GM23338 (cell line): ENCODE results near the gene RNF166. TPM values are rescaled to one million over a fixed set of nuclear protein-coding genes. Genes with fewer than 3 reads are reported as not detected.

Source experiments
- ATAC-seq: fragments of 200-7000 bp; cut with Tn5 transposase; 3 replicates; pipeline ENCODE4 v1.9.1; 2020
- DNase-seq: peaks from one replicate; pipeline ENCODE4 v3.0.0-alpha.2; 2015; ENCODE audit warnings: low spot score
- H2AFZ ChIP-seq: fragments of 200-600 bp; sonication (generic); 2 replicates; pipeline ENCODE4 v1.8.0; 2016; ENCODE audit warnings: antibody characterized with exemption, mild to moderate bottlenecking, moderate library complexity
- H3F3A ChIP-seq: fragments of 200-600 bp; sonication (generic); replicated peaks from 2 replicates; pipeline ENCODE4 v1.8.0; 2017; ENCODE audit warnings: antibody characterized with exemption, mixed run types, low read depth
- H3K27ac ChIP-seq: fragments of 200-600 bp; sonication (generic); 2 replicates; pipeline ENCODE4 v1.6.1; 2016; ENCODE audit warnings: low read depth
- H3K27me3 ChIP-seq: fragments of 200-600 bp; sonication (generic); 2 replicates; pipeline ENCODE4 v1.8.0; 2016; ENCODE audit warnings: mild to moderate bottlenecking, mixed run types, moderate library complexity; ENCODE audit not compliant: insufficient read depth
- H3K36me3 ChIP-seq: fragments of 200-600 bp; sonication (generic); 2 replicates; pipeline ENCODE4 v1.8.0; 2016; ENCODE audit warnings: mild to moderate bottlenecking; ENCODE audit not compliant: insufficient read depth
- H3K4me1 ChIP-seq: fragments of 200-600 bp; sonication (generic); 2 replicates; pipeline ENCODE4 v1.8.0; 2016; ENCODE audit warnings: mild to moderate bottlenecking, moderate library complexity; ENCODE audit not compliant: insufficient read depth
- H3K4me2 ChIP-seq: fragments of 200-600 bp; sonication (generic); 2 replicates; pipeline ENCODE4 v1.7.1; 2017; ENCODE audit warnings: mixed run types
- H3K4me3 ChIP-seq: fragments of 200-600 bp; sonication (generic); 2 replicates; pipeline ENCODE4 v1.6.1; 2016; ENCODE audit warnings: mixed run types
- H3K79me2 ChIP-seq: fragments of 200-600 bp; sonication (generic); replicated peaks from 2 replicates; pipeline ENCODE4 v1.8.0; 2017; ENCODE audit warnings: mild to moderate bottlenecking; ENCODE audit not compliant: insufficient read depth
- H3K9me2 ChIP-seq: fragments of 200-600 bp; sonication (generic); 2 replicates; pipeline ENCODE4 v1.8.0; 2017; ENCODE audit not compliant: insufficient read depth
- H4K20me1 ChIP-seq: fragments of 200-600 bp; sonication (generic); replicated peaks from 2 replicates; pipeline ENCODE4 v1.8.0; 2017; ENCODE audit warnings: mild to moderate bottlenecking; ENCODE audit not compliant: insufficient read depth
- H3K27ac Mint-ChIP-seq: 2 replicates; pipeline ENCODE4 v1.8.0; 2020; ENCODE audit warnings: inconsistent platforms, mild to moderate bottlenecking, moderate library complexity, mixed read lengths
- H3K27me3 Mint-ChIP-seq: 3 replicates; pipeline ENCODE4 v1.8.0; 2022; ENCODE audit warnings: low read depth, mild to moderate bottlenecking, moderate library complexity, mixed read lengths, inconsistent platforms; ENCODE audit not compliant: insufficient read depth, poor library complexity
- H3K36me3 Mint-ChIP-seq: 3 replicates; pipeline ENCODE4 v1.8.0; 2021; ENCODE audit warnings: low read depth, mild to moderate bottlenecking, inconsistent platforms, moderate library complexity, mixed read lengths
- H3K4me1 Mint-ChIP-seq: 3 replicates; pipeline ENCODE4 v1.8.0; 2020; ENCODE audit warnings: mild to moderate bottlenecking, inconsistent platforms, mixed read lengths
- H3K4me3 Mint-ChIP-seq: 3 replicates; pipeline ENCODE4 v1.8.0; 2021; ENCODE audit warnings: moderate library complexity, mild to moderate bottlenecking, inconsistent platforms, mixed read lengths
- H3K9me3 Mint-ChIP-seq: 3 replicates; pipeline ENCODE4 v1.8.0; 2020; ENCODE audit warnings: moderate library complexity, mild to moderate bottlenecking, inconsistent platforms, mixed read lengths
- CREB1 ChIP-seq: fragments of 250-450 bp; sonication (Bioruptor Pico); IDR thresholded peaks from 2 replicates; pipeline ENCODE4 v1.5.0; 2020; ENCODE audit warnings: low read depth, mild to moderate bottlenecking, moderate library complexity
- EZH2 ChIP-seq: fragments of 200-600 bp; sonication (generic); IDR thresholded peaks from one replicate; pipeline ENCODE4 v1.8.0; 2017; ENCODE audit warnings: antibody characterized with exemption, mild to moderate bottlenecking, low read depth; ENCODE audit not compliant: unreplicated experiment
- EZH2phosphoT487 ChIP-seq: fragments of 200-600 bp; sonication (generic); IDR thresholded peaks from one replicate; pipeline ENCODE4 v1.8.1; 2018; ENCODE audit warnings: antibody characterized with exemption; ENCODE audit not compliant: unreplicated experiment
- JUNB ChIP-seq: IDR thresholded peaks from one replicate; pipeline ENCODE4 v1.6.1; 2016; ENCODE audit warnings: antibody characterized with exemption; ENCODE audit not compliant: unreplicated experiment
- NANOG ChIP-seq: IDR thresholded peaks from 2 replicates; pipeline ENCODE4 v1.6.1; 2016; ENCODE audit warnings: antibody characterized with exemption, borderline replicate concordance
- POLR2AphosphoS5 ChIP-seq: IDR thresholded peaks from 2 replicates; pipeline ENCODE4 v1.6.1; 2016; ENCODE audit warnings: antibody characterized with exemption, low read depth
- STAT1 ChIP-seq: IDR thresholded peaks from one replicate; pipeline ENCODE4 v1.6.1; 2016; ENCODE audit warnings: antibody characterized with exemption; ENCODE audit not compliant: unreplicated experiment
- ZNF114 ChIP-seq: fragments of 250-450 bp; sonication (Bioruptor Pico); IDR thresholded peaks from 2 replicates; pipeline ENCODE4 v1.5.0; 2020; ENCODE audit warnings: mild to moderate bottlenecking, moderate library complexity
- ZNF331 ChIP-seq: fragments of 250-450 bp; sonication (Bioruptor Pico); IDR thresholded peaks from 2 replicates; pipeline ENCODE4 v1.5.0; 2020; ENCODE audit warnings: low read depth, mild to moderate bottlenecking, moderate library complexity
- polyA plus RNA-seq: library from polyadenylated mRNA; unstranded; fragments of >200 nt; fragmentation: Nextera tagmentation; extraction: Ambion mirVana; gene quantifications from 2 replicates; pipeline ENCODE4 v1.2.1, GENCODE V29; 2016
- total RNA-seq: library from RNA; depleted of rRNA; stranded (reverse); fragments of >200 nt; shearing (Covaris generic); gene quantifications from 2 replicates; pipeline ENCODE4 v1.2.3, GENCODE V29; 2014
- TF ChIP-seq, protein P1 (sequence below): IDR thresholded peaks from one replicate; pipeline ENCODE4 v1.6.1; 2018; ENCODE audit warnings: antibody characterized with exemption; ENCODE audit not compliant: unreplicated experiment
- TF ChIP-seq, protein P2 (sequence below): IDR thresholded peaks from 2 replicates; pipeline ENCODE4 v1.6.1; 2016; ENCODE audit warnings: antibody characterized with exemption
- TF ChIP-seq, protein P3 (sequence below), 2 experiments: fragments of 200-600 bp in 1 of 2; sonication (generic) in 1 of 2; conservative IDR thresholded peaks; 2 replicates each; pipeline versions ENCODE4 v1.5.1 to v1.6.1; 2016 to 2017; ENCODE audit warnings: antibody characterized with exemption in 2 of 2, low read depth in 2 of 2, mild to moderate bottlenecking in 2 of 2, moderate library complexity in 1 of 2
- TF ChIP-seq, protein P4 (sequence below): fragments of 250-450 bp; sonication (Bioruptor Pico); IDR thresholded peaks from 2 replicates; pipeline ENCODE4 v1.5.0; 2020; ENCODE audit warnings: mild to moderate bottlenecking, moderate library complexity

The RNF166 gene
- total and polyA plus RNA-seq, 2 experiments from 2014 or later: 24.9 to 43.4 TPM

DNA sequence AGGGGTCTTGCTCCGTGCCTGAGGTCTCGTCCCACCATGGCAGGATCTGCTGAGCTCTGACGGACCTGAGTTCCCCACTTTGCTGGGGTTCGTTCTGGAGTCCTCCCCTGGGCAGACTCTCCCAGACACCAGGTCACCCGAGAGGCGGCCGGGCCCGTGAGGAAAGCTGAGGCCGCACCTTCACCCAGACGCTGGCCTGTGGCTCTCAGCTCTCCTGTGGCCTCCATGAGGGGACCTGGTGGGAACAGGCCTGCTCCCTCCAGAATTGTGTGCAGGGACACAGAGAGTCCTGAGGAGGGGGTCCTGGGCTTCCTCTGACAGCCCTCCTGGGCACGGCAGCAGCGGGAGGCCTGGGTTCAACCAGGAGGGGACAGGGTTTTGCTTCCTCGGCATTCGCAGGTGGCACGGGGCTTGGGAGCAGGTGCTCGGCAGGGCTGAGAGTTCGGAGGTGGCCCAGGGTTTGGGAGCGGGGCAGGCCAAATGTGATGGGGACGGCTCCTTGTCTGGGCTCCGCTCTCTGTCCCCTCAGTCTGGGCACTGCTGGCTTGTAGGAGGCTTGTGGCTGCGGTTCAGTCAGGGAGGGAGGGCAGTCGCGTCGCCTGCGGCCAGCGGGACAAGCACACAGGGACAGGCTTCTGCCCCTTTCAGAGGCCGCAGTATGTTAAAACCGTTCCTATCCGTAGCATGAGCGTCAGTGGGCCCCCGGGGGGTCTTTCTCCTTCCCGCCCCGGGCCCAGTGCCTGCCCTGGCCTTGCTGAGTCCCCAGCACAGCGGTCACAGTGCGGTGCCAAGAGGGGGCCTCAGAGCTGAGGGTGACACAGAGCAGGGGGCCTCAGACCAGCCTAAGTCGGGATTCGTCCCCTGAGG, 11.8 kb downstream of the RNF166 start:
- Mint-ChIP-seq H3K36me3 (no peaks in the 10 kb centered on the region), H3K27me3 (peaks cover under 1% of the 10 kb centered on the region), H3K27ac (0 out of 2 replicates have a peak overlapping the region, but pooled peaks have one; percentile 44), H3K9me3 (no peaks in the 10 kb centered on the region), H3K4me3 (no peak overlapping the region), H3K4me1 (no peaks in the 10 kb centered on the region)
- H3K27ac ChIP-seq: no peak overlapping the region
- TF ChIP-seq NANOG (no peak), EZH2phosphoT487 (no peak), CREB1 (CRISPR knock-in tag) (no peak), ZNF114 (no peak), ZNF331 (CRISPR knock-in tag) (no peak), STAT1 (no peak), JUNB (no peak), POLR2AphosphoS5 (no peak), EZH2 (no peak)
- TF ChIP-seq, protein P1, sequence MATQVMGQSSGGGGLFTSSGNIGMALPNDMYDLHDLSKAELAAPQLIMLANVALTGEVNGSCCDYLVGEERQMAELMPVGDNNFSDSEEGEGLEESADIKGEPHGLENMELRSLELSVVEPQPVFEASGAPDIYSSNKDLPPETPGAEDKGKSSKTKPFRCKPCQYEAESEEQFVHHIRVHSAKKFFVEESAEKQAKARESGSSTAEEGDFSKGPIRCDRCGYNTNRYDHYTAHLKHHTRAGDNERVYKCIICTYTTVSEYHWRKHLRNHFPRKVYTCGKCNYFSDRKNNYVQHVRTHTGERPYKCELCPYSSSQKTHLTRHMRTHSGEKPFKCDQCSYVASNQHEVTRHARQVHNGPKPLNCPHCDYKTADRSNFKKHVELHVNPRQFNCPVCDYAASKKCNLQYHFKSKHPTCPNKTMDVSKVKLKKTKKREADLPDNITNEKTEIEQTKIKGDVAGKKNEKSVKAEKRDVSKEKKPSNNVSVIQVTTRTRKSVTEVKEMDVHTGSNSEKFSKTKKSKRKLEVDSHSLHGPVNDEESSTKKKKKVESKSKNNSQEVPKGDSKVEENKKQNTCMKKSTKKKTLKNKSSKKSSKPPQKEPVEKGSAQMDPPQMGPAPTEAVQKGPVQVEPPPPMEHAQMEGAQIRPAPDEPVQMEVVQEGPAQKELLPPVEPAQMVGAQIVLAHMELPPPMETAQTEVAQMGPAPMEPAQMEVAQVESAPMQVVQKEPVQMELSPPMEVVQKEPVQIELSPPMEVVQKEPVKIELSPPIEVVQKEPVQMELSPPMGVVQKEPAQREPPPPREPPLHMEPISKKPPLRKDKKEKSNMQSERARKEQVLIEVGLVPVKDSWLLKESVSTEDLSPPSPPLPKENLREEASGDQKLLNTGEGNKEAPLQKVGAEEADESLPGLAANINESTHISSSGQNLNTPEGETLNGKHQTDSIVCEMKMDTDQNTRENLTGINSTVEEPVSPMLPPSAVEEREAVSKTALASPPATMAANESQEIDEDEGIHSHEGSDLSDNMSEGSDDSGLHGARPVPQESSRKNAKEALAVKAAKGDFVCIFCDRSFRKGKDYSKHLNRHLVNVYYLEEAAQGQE: no peak
- TF ChIP-seq, protein P2, sequence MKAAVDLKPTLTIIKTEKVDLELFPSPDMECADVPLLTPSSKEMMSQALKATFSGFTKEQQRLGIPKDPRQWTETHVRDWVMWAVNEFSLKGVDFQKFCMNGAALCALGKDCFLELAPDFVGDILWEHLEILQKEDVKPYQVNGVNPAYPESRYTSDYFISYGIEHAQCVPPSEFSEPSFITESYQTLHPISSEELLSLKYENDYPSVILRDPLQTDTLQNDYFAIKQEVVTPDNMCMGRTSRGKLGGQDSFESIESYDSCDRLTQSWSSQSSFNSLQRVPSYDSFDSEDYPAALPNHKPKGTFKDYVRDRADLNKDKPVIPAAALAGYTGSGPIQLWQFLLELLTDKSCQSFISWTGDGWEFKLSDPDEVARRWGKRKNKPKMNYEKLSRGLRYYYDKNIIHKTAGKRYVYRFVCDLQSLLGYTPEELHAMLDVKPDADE: no peak
- TF ChIP-seq, protein P3, sequence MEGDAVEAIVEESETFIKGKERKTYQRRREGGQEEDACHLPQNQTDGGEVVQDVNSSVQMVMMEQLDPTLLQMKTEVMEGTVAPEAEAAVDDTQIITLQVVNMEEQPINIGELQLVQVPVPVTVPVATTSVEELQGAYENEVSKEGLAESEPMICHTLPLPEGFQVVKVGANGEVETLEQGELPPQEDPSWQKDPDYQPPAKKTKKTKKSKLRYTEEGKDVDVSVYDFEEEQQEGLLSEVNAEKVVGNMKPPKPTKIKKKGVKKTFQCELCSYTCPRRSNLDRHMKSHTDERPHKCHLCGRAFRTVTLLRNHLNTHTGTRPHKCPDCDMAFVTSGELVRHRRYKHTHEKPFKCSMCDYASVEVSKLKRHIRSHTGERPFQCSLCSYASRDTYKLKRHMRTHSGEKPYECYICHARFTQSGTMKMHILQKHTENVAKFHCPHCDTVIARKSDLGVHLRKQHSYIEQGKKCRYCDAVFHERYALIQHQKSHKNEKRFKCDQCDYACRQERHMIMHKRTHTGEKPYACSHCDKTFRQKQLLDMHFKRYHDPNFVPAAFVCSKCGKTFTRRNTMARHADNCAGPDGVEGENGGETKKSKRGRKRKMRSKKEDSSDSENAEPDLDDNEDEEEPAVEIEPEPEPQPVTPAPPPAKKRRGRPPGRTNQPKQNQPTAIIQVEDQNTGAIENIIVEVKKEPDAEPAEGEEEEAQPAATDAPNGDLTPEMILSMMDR (conservative IDR thresholded peaks at IDR 0.05; ENCODE audit: low read depth in 2 of 2): no peak
- TF ChIP-seq, protein P4, sequence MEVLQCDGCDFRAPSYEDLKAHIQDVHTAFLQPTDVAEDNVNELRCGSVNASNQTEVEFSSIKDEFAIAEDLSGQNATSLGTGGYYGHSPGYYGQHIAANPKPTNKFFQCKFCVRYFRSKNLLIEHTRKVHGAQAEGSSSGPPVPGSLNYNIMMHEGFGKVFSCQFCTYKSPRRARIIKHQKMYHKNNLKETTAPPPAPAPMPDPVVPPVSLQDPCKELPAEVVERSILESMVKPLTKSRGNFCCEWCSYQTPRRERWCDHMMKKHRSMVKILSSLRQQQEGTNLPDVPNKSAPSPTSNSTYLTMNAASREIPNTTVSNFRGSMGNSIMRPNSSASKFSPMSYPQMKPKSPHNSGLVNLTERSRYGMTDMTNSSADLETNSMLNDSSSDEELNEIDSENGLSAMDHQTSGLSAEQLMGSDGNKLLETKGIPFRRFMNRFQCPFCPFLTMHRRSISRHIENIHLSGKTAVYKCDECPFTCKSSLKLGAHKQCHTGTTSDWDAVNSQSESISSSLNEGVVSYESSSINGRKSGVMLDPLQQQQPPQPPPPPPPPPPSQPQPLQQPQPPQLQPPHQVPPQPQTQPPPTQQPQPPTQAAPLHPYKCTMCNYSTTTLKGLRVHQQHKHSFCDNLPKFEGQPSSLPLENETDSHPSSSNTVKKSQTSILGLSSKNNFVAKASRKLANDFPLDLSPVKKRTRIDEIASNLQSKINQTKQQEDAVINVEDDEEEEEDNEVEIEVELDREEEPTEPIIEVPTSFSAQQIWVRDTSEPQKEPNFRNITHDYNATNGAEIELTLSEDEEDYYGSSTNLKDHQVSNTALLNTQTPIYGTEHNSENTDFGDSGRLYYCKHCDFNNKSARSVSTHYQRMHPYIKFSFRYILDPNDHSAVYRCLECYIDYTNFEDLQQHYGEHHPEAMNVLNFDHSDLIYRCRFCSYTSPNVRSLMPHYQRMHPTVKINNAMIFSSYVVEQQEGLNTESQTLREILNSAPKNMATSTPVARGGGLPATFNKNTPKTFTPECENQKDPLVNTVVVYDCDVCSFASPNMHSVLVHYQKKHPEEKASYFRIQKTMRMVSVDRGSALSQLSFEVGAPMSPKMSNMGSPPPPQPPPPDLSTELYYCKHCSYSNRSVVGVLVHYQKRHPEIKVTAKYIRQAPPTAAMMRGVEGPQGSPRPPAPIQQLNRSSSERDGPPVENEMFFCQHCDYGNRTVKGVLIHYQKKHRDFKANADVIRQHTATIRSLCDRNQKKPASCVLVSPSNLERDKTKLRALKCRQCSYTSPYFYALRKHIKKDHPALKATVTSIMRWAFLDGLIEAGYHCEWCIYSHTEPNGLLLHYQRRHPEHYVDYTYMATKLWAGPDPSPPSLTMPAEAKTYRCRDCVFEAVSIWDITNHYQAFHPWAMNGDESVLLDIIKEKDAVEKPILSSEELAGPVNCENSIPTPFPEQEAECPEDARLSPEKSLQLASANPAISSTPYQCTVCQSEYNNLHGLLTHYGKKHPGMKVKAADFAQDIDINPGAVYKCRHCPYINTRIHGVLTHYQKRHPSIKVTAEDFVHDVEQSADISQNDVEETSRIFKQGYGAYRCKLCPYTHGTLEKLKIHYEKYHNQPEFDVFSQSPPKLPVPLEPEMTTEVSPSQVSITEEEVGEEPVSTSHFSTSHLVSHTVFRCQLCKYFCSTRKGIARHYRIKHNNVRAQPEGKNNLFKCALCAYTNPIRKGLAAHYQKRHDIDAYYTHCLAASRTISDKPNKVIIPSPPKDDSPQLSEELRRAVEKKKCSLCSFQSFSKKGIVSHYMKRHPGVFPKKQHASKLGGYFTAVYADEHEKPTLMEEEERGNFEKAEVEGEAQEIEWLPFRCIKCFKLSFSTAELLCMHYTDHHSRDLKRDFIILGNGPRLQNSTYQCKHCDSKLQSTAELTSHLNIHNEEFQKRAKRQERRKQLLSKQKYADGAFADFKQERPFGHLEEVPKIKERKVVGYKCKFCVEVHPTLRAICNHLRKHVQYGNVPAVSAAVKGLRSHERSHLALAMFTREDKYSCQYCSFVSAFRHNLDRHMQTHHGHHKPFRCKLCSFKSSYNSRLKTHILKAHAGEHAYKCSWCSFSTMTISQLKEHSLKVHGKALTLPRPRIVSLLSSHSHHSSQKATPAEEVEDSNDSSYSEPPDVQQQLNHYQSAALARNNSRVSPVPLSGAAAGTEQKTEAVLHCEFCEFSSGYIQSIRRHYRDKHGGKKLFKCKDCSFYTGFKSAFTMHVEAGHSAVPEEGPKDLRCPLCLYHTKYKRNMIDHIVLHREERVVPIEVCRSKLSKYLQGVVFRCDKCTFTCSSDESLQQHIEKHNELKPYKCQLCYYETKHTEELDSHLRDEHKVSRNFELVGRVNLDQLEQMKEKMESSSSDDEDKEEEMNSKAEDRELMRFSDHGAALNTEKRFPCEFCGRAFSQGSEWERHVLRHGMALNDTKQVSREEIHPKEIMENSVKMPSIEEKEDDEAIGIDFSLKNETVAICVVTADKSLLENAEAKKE (CRISPR knock-in tag): no peak
- H3K36me3 ChIP-seq: no peaks in the 10 kb centered on the region
- no peaks in the 10 kb centered on the region for H3K79me2 ChIP-seq
- DNase-seq: no peak
- no peaks in the 10 kb centered on the region for H3K27me3 ChIP-seq
- no peaks in the 10 kb centered on the region for H3F3A ChIP-seq
- no peak overlapping the region for H2AFZ ChIP-seq
- no peaks in the 10 kb centered on the region for H3K4me1 ChIP-seq
- H3K4me2 ChIP-seq: no peak overlapping the region
- no peak for ATAC-seq
- H4K20me1 ChIP-seq: no peaks in the 10 kb centered on the region
- H3K4me3 ChIP-seq: no peak overlapping the region
- H3K9me2 ChIP-seq: no peaks in the 10 kb centered on the region
